HG02840 (cell line): Measurements from ENCODE around the gene KLF11.
"Not testable (repeated sequence)": the region's sequence is repeated elsewhere in the genome, so short reads cannot be mapped to it uniquely, and the experiment has no call there.

ENCODE experiments used
- ATAC-seq: cut with Tn5 transposase; IDR thresholded peaks from one replicate; pipeline ENCODE4 v1.9.1; 2021; ENCODE audit warnings: mild to moderate bottlenecking, moderate library complexity, moderate number of reproducible peaks; ENCODE audit not compliant: unreplicated experiment, low FRiP score

Gene KLF11

DNA sequence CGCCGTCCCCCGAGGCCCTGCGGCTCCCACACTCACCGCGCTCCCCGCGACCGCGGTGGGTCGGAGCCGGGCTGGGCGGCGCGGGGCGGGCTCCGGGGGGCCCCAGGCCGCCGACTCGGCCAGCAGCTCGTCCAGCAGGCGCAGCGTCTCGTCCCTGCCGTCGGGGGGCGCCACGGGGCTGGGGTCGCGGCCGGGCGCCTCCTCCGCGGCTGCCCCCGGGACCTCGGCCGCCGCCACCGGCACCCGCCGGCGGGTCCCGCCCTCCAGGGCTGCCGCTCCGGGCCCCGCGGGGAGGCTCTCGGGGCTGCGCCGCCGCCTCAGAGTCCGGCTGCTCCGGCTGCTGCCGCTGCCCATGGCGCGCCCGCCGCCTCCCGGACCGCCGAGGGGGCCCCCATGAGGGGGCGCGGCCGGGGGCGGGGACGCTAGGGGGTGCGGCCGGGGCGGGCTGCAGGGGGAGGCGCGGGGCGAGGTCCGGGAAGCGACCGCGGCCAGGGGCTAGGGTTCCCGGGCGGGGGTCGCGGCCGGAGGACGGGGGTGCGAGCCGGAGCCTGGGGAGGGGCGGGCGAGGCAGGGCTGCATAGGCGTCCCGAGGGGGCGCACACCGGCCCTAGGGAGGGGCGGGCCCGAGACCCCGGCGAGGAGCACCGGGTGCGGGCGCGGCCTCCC, 36.7 kb downstream of the KLF11 start, which contains the start of gene CYS1:
Gene CYS1, minus strand, starts transcription at position 542 of the 666 bp plus-strand sequence. Its CDS starts 188 bp downstream, at position 354.
- no peak for ATAC-seq

DNA sequence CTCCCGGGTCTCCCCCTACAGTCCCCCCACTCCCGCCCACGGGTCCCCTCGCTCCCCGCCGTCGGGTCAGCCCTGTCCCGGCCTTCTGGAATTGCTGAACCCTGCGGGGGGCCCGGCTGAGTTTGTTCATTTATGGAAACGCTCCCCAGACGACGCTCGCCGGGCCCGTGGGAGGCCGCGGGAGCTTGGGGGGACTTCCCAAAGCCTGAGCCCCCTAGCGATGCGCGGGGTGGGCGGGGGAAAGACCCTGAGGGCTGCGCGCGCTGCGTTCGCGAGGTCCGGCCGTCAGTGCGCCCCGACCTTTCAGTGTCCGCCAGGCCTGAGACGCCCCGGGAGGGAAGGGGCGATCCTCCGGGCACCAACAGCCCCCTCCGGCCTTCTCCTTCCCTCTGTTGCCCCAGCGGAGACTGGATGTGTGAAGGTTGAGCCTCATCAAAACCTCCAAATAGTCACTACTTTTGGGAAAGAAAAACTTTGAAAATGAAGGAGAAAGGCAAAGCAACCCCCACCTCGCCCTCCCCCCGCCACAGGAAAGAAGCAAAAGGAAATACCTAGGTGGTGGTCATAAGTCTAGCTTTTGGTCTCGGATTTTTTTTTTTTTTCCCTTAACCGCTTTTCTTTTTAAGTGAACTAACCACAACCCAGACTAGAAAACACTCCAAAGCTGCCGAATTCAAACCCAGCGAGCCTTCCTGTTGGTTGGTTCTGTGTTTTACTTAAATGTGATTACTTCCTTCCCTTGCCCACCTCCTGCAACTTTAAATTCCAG, 37.4 kb downstream of the KLF11 start:
- no peak for ATAC-seq

DNA sequence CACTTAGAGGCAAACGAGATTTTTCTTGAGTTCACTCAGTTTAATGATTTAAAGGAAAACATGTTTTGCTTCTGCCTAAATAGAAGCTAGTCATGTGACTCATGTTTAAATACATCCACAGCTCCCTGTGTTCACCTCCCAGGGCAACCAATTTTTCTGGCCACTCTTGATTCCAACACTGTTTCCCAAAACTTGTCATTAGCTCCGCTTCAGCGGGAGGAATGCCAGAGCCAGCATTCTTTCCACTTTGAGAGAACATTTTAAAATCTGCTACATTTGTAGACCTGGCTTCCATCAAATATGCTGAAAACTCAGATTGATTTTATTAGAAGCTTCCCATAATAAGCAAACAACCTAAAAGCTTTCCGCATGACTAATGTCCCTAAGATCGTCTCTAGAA, 39.7 kb downstream of the KLF11 start:
- ATAC-seq: no peak

DNA sequence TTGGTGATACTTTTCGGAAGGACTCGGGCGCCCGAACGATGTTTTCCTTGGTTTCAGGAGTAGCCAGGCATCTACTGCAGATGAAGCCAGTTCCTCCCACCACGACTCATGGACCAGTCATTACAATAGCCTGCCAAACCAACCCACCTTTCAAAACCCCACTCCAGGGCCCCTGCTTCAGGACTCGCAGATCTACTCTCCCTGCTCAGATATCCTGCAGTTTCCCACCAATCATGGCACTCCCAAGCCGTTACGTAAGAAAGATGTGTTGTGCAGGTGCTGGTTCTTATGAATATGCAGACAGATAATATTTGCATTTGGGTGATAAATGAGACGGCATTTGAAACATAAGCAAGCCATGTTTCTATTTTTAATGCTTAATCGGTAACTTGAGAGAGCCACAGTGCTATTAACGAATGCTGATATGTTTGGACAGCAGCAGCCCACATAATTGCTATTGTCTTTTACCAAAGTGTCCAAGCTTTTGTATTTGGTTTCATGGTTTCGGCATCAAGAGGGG, 40.4 kb downstream of the KLF11 start:
- peak; percentile 40 for ATAC-seq

DNA sequence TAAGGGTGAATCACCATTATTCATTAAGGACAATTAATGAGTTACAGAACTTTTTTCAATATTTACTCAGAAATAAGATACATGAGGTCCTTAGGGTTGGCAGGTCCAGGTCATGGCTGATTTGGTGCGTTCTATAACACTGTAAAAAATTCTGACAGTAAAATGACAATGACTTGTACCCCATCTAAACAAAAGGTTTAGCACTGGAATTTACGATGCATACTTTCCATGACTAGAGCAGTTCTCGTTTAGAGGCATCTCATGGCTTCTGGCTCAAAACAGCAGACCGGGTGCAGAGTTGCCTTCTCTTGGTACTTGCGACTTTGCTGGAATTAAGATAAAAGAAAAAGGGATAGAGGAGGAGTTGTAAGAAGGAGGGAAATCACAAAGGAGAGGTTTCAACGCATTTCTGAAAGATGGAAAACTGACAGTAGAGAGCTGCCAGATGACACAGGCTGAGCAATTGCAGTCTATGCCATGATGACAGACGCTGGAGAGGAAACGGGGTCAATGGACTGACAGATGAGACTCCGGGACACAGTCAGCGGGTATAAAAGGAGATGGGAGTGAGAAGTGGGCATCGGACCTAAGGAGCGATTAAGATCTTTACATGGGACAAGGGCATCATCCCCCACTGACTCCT, 41.0 kb downstream of the KLF11 start:
- no peak for ATAC-seq

DNA sequence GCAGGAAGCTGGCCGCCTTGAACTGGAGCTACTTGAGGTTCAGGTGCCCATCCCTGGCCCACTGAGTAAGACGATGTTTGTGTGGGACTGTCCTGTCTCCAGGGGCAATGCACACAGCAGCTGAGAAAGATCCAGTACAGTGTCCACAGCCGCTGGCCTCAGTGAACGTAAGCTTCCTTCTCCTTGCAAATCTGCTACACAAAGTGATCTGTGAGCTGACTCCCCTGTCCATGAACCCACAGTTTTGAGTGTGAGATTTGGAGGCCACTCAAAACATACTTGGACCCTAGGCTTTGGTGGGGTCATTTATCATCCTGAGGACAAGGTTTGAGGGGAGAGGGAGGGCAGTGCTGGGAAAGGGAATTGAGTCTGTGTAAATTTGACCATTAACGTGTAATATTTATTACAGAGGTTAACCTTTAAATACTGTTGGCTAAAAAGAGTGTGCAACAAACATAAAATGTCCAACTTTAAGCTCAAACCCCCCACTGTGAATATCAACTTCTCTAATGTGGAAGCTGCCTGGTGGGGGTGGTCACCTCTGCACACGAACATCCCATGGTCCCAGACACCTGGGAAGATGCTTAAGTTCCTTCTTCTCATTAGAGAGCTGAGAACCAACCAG, 41.8 kb downstream of the KLF11 start:
- ATAC-seq: no peak

DNA sequence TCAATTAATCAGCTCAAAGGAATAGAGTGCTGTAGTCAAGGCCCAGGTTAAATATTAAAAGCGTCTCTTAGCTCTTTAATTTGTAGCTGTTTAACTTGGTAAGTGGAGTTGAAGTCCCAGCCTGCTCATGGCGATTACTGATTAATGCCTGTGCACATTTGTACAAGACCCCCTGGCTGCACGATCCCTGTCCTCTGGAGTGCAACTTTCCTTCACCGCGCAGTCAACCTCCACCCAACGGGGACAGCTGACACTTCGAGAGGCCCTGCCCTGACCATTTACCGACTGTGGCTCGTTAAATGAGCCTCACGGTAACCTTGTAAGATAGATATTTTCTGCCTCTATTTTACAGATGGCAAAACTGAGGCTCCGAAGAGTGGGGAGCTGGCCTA, 42.3 kb downstream of the KLF11 start:
- no peak for ATAC-seq

DNA sequence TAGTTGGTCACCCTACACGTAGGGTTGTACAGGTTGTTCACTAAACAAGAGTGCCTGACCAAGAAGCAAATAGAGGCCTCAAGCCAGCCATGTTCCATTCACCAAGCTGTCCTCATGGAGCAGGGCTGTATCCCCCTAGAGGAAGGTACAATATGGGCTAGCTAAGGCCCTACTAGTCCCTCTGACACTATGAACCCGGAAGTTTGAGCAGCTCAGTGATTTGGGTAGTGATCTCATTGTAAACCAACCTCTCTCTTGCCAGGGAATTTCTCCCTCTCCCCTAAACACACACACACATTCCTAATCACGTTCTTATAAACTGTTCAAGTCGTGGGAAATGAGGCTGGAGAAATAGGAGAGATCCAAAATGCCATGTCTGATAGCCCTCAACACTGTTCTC, 43.6 kb downstream of the KLF11 start:
- ATAC-seq: no peak

DNA sequence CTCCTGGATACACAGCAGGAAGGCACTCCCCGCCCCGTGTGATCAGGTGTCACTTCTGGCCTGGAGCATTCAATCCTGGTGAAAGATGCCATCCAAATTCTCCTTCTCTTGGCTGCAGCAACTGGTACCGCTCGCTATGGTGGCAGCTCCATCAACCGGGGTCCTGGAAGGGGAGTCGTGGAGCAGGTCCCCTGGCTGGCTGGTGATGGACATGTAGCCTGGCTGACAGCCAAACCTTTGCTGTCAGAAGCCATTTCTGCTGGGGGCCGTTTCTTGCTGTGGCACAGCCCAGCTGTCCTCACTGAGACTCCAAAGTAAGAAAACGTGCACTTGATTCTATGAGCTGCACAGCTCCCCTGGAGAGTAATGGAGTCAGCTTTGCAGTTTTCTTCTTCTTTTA, 44.0 kb downstream of the KLF11 start:
- ATAC-seq: no peak

DNA sequence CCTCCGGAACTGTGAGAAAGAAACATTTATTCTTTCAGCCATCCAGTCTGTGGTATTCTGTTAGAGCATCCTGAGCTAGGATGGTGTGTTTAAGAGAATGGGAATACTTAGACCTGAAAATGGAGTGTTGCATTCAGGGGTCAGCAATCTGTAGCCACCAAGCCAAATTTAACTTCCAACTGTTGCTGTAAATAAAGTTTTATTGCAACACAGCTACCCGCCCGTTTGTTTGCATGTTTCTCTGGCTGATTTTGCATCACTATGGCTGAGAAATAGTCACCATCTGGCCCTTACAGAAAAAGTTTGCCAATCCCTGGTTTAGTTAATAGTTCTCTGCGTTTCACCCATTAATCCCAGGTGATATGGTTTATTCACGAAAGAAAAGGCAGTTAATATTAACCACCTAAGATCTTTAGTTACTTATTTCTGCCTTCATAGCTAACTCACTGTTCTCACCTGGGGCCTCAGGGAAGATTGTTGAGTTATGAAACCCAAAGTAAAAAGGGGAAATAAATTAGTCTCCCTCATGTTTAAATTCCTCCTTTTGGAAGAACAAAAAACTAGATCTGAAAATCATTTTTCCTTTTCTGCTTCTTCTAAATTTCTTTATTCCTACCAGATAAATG, 46.3 kb downstream of the KLF11 start:
- ATAC-seq: no peak

DNA sequence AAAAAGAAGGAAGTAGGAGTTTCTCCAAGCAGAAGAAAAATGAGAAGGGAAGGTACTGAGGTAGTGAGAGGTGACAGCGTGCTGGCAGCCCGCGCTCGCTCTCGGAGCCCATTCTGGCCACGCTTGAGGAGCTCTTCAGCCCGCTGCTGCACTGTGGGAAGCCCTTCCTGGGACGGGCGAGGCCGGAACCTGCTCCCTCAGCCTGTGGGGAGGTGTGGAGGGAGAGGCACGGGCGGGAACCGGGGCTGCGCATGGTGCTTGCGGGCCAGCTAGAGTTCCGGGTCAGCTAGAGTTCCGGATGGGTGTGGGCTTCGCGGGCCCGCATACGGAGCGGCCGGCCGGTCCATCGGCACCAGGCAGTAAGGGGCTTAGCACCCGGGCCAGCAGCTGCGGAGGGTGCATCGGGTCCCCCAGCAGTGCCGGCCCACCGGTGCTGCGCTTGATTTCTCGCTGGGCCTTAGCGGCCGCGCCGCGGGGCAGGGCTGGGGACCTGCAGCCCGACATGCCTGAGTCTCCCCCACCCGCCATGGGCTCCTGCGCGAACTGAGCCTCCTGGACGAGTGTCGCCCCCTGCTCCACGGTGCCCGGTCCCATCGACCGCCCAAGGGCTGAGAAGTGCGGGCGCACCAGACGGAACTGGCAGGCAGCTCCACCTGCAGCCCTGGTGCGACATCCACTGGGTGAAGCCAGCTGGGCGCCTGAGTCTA, 48.0 kb downstream of the KLF11 start:
- no peak for ATAC-seq

DNA sequence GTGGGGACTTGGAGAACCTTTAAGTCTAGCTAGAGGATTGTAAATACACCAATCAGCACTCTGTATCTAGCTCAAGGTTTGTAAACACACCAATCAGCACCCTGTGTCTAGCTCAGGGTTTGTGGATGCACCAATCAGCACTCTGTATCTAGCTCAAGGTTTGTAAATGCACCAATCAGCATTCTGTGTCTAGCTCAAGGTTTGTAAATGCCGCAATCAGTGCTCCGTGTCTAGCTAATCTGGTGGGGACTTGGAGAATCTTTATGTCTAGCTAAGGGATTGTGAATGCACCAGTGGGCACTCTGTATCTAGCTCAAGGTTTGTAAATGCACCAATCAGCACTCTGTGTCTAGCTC, 48.5 kb downstream of the KLF11 start:
- ATAC-seq: not testable (repeated sequence)

DNA sequence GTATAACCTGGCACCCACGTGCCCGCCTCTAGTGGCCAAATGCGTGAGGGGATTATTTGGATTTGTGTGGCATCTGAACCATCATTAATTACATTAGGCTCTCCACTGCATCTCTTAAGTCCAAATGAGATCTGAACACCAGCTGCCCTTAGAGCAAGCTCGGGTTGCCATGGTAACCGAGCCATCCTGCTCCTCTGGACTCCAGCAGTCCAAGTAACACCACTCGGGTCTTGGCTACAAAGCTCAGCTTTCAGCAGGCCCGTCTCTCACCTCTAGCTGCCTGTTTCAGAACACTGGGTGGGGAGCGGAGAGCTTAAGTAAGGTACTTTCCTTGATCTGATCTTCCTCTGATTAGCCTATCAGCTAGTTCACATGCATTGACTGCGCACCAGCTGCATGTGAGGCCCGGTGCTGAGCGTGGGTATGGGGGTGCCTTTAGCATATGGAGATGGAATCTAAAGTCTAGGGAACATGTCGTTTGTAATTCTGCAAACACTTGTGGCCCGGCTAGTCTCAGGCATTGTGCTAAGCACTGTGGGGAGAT, 51.0 kb downstream of the KLF11 start:
- ATAC-seq: no peak

DNA sequence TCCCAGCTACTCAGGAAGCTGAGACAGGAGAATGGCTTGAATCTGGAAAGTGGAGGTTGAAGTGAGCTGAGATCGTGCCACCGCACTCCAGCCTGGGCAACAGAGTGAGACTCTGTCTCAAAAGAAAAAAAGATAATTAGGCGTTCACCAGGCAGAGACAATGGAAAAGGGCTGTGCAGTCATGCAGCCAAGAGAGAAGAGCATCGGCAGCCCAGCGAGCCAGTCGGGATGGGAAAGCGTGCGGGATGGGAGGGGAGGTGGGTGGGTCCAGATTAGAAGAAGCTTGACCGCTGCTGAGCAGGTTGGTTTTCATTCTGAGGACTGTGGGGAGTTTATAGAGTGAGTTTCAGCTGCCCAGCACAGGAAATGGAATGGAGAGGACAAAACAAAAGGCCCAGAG, 51.8 kb downstream of the KLF11 start:
- no peak for ATAC-seq

DNA sequence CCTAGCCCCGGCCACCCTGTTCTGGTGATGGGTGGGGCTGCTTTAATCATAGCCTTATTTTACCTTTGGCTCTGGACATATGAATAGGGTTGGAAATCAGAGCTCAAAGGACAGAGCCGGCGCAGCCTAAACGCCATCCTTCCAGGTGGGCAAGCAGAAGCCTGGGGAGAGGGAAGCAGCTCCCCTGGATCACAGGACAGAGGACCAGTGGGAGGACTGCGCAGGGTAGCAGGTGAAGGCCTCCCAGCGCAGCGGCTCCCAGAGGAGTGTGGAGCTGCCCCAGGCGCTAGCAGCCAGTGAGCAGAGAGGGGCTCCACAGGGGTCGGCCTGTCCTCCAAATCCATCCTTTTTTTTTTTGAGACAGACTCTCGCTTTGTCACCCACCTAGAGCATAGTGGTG, 53.3 kb downstream of the KLF11 start:
- no peak for ATAC-seq

DNA sequence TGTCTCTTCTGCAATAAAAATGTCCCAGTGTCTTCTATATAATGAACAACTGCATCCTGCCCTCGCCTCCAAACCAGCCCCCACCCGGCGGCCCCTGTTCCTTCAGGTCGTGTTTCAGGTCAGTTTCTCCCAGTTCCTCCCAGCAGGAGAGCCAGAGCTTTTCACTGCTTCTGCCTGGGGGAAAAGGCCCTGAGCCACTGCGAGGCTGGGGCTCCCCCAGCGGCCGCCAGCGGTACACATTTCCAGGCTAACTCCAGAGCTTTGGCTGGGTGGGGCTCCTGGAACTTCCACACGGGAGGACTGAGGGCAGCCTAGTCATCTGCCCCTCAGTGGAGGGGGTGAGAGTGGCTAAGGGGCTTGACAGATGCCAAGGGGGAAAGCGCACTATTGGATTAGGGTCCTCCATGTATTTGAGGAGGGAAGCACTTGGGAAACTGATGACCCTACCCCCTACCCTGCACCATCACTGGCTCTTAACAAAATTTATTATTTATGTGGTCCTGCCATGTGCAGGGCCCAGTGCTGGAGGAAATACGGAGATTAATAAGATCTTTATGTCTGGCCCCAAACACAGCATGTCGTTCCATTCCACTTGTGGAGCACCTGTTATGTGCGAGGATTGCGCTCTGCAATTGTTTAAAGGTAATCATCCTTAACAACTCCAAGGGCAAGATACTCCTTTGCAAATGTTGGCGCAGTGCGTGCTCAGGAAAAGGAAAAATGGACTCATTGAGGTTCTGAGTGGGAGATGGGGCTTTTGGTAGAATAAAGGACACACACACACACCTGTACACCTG, 54.2 kb downstream of the KLF11 start:
- ATAC-seq: peak; percentile 62

DNA sequence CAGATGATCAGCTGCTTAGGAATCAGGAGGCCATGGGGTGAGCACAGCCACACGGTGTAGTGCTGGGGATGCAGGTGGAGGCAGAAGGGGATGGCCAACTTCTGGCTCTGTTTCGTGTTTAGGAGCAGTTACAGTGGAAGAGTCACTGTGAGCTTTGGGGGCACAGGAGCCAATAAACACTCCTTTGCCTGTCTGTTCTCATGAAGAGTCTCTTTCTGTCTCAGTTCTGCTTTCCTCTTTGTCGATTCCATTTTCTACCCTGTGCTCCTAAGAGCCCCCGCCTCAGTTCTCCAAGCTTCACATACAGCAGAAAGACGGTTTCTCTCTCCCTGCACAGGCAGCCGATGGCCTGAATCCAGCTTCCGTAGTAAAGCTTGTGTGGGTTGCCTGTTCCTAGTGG, 58.1 kb downstream of the KLF11 start:
- ATAC-seq: no peak

DNA sequence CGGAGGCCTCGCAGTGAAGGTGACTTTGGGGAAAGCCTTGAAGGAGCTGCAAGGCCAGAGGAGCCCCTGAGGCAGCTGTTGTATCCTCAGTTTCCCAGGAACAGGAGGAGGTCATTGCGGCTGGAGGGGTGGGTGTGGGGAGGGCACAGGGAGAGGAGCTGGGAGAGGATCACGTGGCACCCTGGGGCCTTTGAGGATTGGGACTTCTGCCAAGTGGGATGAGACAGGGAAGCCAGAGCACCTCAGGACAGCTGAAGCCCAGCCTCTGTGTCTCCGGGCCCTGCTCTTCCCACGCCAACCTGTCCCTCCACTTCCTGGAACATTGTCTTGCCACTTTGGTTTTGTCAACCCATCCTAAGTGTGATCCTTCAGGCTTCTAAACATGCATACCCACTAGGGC, 59.8 kb downstream of the KLF11 start:
- no peak for ATAC-seq
